Immature natural killer cell (primary cell): ENCODE results near the gene UACA. TPM values are rescaled to one million over a fixed set of nuclear protein-coding genes. Genes with fewer than 3 reads are reported as not detected.
"Not testable (repeated sequence)": the region's sequence is repeated elsewhere in the genome, so short reads cannot be mapped to it uniquely, and the experiment has no call there.

ENCODE experiments used
- DNase-seq, 3 donors: peaks; one replicate each; pipeline ENCODE4 v3.0.0; 2022; ENCODE audit warnings: mixed read lengths in 1 of 3
- H3K27ac Mint-ChIP-seq, 6 donors: one replicate each; pipeline ENCODE4 v1.8.0; 2020; ENCODE audit warnings: mixed read lengths in 6 of 6, mild to moderate bottlenecking in 5 of 6, inconsistent platforms in 4 of 6, moderate library complexity in 3 of 6
- H3K27me3 Mint-ChIP-seq, 3 donors: one replicate each; pipeline ENCODE4 v1.8.0; 2020 to 2021; ENCODE audit warnings: low read depth in 3 of 3, mild to moderate bottlenecking in 3 of 3, mixed read lengths in 3 of 3, moderate library complexity in 3 of 3, inconsistent platforms in 1 of 3
- H3K36me3 Mint-ChIP-seq, 3 donors: one replicate each; pipeline ENCODE4 v1.8.0; 2020; ENCODE audit warnings: mixed read lengths in 3 of 3, inconsistent platforms in 2 of 3, mild to moderate bottlenecking in 2 of 3
- H3K4me1 Mint-ChIP-seq, 2 donors: one replicate each; pipeline ENCODE4 v1.8.0; 2020; ENCODE audit warnings: inconsistent platforms in 2 of 2, mild to moderate bottlenecking in 2 of 2, mixed read lengths in 2 of 2, moderate library complexity in 1 of 2
- H3K4me3 Mint-ChIP-seq, 5 donors: one replicate each; pipeline ENCODE4 v1.8.0; 2020; ENCODE audit warnings: mild to moderate bottlenecking in 5 of 5, mixed read lengths in 5 of 5, inconsistent platforms in 3 of 5, moderate library complexity in 3 of 5
- H3K9me3 Mint-ChIP-seq, 6 donors: one replicate each; pipeline ENCODE4 v1.8.0; 2020; ENCODE audit warnings: mild to moderate bottlenecking in 6 of 6, mixed read lengths in 6 of 6, inconsistent platforms in 4 of 6, moderate library complexity in 3 of 6
- polyA plus RNA-seq, 3 donors: library from polyadenylated mRNA; unstranded; fragments of 300-500 nt; fragmentation: Illumina TruSeq; gene quantifications; one replicate each; pipeline ENCODE4 v1.2.3, GENCODE V29; 2021

Gene UACA
- polyA plus RNA-seq, 3 donors from 2014 or later, result 0.63 TPM; not detected in 2

GRCh38 chr15:70670680-70671079, 92.7 kb downstream of the UACA start:
- H3K4me3 Mint-ChIP-seq, result no peak overlapping the region
- no peaks in the 10 kb centered on the region for H3K9me3 Mint-ChIP-seq
- DNase-seq, result peak; percentile 9 to 21 (median 16)

DNA sequence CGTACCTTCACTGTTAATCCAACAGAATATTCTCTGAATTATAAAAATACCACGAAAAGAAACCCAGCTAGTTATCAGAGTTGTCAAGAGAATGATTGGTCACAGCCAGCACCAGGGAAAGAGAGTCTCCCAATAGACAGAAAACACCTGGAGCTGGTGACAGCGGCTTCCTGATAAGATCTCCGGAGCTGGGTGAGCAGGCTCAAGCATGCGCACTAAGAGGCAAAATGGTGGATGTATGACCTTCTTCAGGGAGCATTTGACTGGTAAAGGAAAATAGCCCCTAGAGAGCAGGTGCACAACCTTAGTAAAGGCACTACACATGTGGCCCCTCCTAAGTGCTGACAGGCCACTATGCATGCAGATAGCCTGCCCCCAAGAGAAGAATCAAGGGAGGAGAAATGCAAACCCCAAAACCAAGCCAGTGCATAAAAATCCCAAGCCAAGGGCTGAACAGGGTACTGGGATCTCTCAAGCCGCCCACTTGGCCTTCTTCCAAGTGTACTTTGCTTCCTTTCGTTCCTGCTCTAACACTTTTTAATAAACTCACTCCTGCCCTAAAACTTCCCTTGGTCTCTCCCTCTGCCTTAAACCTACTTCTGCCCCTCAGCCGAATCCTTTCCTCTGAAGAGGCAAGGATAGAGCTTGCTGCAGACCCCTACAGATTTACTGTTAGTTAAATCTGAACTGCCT, 93.2 kb downstream of the UACA start:
- Mint-ChIP-seq H3K36me3 (peaks cover 0 to 4% (median 0%) of the 10 kb centered on the region in 3 donors), H3K4me1 (peaks cover 29 to 33% of the 10 kb centered on the region in 2 donors), H3K4me3 (no peak overlapping the region), H3K9me3 (no peaks in the 10 kb centered on the region), H3K27ac (no peak overlapping the region), H3K27me3 (peaks cover 0 to 5% (median 0%) of the 10 kb centered on the region in 3 donors)
- DNase-seq, result no peak

More at GRCh38 chr15:70670680-70671079, 92.7 kb downstream of the UACA start:
- peaks cover 0 to 5% (median 0%) of the 10 kb centered on the region in 3 donors for H3K27me3 Mint-ChIP-seq
- H3K36me3 Mint-ChIP-seq, result peaks cover 0 to 4% (median 0%) of the 10 kb centered on the region in 3 donors
- H3K27ac Mint-ChIP-seq, result no peak overlapping the region
- H3K4me1 Mint-ChIP-seq, result peaks cover 29 to 33% of the 10 kb centered on the region in 2 donors

DNA sequence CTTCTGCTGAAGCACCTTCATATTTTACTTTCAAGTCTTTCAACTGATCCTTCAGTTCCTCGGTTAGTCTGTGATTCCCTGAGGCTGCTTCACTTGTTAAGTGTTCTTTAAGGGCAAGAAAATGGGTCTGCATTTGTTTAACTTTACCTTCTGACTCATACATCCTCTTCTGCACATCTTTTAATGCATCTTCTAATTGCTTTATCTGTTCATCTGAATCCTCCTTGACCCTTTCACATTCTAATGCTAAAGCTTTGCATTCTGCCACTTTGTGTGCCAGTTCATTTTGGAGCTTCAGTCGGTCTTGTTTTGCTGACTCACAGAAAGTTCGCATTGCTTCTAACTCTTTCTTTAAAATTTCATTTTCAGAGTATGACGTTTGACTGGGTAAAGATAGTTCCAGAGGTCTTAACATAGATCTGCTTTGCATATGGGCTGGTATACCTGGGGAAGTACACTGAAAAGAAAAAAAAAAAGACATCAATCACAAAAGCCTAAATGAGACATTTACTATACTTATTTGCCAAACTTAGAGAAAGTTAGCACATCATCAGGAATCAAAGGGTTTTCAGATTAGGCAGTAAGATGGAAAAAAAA, 94.3 kb downstream of the UACA start:
- DNase-seq, result no peak
- H3K27ac Mint-ChIP-seq, result no peak overlapping the region
- peaks cover 0 to 5% (median 0%) of the 10 kb centered on the region in 3 donors for H3K27me3 Mint-ChIP-seq
- H3K36me3 Mint-ChIP-seq, result peaks cover 0 to 4% (median 0%) of the 10 kb centered on the region in 3 donors
- peaks cover 29 to 33% of the 10 kb centered on the region in 2 donors for H3K4me1 Mint-ChIP-seq
- no peak overlapping the region for H3K4me3 Mint-ChIP-seq
- H3K9me3 Mint-ChIP-seq, result no peaks in the 10 kb centered on the region

DNA sequence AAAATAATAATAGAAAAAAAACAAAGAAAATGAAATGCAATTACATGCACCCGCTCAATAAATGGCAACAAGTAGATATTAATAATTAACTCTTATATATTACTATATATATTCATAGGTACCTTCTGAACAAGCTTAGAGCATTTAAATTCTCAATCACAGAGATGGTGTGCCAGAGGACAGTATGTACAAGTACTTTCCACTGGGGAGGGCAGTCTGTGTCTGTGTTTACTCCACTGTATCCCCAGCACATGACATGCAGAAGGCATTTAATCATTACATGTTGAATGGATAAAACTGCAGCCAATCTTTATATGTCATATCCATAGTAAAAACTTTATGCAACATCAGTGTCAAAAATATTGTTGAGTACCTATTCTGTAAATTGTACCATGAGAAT, 97.8 kb downstream of the UACA start:
- Mint-ChIP-seq H3K4me3 (no peak overlapping the region), H3K9me3 (peaks cover 0 to 2% (median 0%) of the 10 kb centered on the region in 6 donors), H3K27me3 (peaks cover 0 to 7% (median 2%) of the 10 kb centered on the region in 3 donors), H3K36me3 (peaks cover 0 to 3% (median 0%) of the 10 kb centered on the region in 3 donors), H3K4me1 (peaks cover 7 to 11% of the 10 kb centered on the region in 2 donors), H3K27ac (no peak overlapping the region)
- DNase-seq, result no peak

- no peak overlapping the region for H3K4me3 Mint-ChIP-seq
- H3K27ac Mint-ChIP-seq, result no peak overlapping the region
- H3K9me3 Mint-ChIP-seq, result peaks cover 0 to 2% (median 0%) of the 10 kb centered on the region in 6 donors
- H3K4me1 Mint-ChIP-seq, result peaks cover 8 to 12% of the 10 kb centered on the region in 2 donors
- no peak for DNase-seq
- H3K27me3 Mint-ChIP-seq, result peaks cover 0 to 5% (median 2%) of the 10 kb centered on the region in 3 donors
- H3K36me3 Mint-ChIP-seq, result peaks cover 0 to 2% (median 0%) of the 10 kb centered on the region in 3 donors
Measured at GRCh38 chr15:70664494-70664893, 98.9 kb downstream of the UACA start.

DNA sequence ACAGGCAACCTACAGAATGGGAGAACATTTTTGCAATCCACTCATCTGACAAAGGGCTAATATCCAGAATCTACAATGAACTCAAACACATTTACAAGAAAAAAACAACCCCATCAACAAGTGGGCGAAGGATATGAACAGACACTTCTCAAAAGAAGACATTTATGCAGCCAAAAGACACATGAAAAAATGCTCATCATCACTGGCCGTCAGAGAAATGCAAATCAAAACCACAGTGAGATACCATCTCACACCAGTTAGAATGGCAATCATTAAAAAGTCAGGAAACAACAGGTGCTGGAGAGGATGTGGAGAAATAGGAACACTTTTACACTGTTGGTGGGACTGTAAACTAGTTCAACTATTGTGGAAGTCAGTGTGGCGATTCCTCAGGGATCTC, 100.3 kb downstream of the UACA start:
- peaks cover 8 to 12% of the 10 kb centered on the region in 2 donors for H3K4me1 Mint-ChIP-seq
- H3K4me3 Mint-ChIP-seq, H3K27me3 Mint-ChIP-seq, DNase-seq, H3K27ac Mint-ChIP-seq, H3K9me3 Mint-ChIP-seq, H3K36me3 Mint-ChIP-seq: not testable (repeated sequence)

- peaks cover 2 to 5% (median 2%) of the 10 kb centered on the region in 3 donors for H3K27me3 Mint-ChIP-seq
- no peak overlapping the region for H3K27ac Mint-ChIP-seq
- H3K4me1 Mint-ChIP-seq, result peaks cover 8 to 12% of the 10 kb centered on the region in 2 donors
- peaks cover 0 to 4% (median 2%) of the 10 kb centered on the region in 3 donors for H3K36me3 Mint-ChIP-seq
- peaks cover 0 to 2% (median 0%) of the 10 kb centered on the region in 6 donors for H3K9me3 Mint-ChIP-seq
- DNase-seq, result no peak
- H3K4me3 Mint-ChIP-seq, result no peak overlapping the region
Measured at GRCh38 chr15:70659662-70660061, 103.7 kb downstream of the UACA start.

- H3K4me1 Mint-ChIP-seq, result peaks cover 8 to 12% of the 10 kb centered on the region in 2 donors
- H3K36me3 Mint-ChIP-seq, result peaks cover 0 to 4% (median 2%) of the 10 kb centered on the region in 3 donors
- no peak overlapping the region for H3K27ac Mint-ChIP-seq
- H3K4me3 Mint-ChIP-seq, result no peak overlapping the region
- H3K9me3 Mint-ChIP-seq, result peaks cover 0 to 2% (median 0%) of the 10 kb centered on the region in 6 donors
- H3K27me3 Mint-ChIP-seq, result peaks cover 2 to 7% (median 5%) of the 10 kb centered on the region in 3 donors
- no peak for DNase-seq
Measured at GRCh38 chr15:70658641-70659040, 104.7 kb downstream of the UACA start.

DNA sequence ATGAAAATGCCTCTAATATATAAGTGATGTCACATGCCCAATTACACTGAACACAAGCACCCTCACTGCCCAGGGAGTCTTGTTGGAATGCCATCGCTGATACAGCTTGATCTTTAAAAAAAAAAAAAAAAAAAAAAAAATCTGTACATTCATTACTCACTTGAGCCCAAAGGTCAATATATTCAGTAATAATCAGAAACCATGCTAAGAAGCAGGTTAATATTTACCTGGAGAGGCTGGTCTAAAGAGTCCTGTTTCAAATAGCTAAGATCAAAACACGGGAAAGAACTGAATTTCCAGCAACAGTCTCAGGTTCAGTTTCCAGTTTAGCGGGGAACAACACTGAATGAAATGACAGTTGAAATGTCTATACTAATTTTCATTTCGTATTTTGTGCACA, 109.9 kb downstream of the UACA start:
- no peaks in the 10 kb centered on the region for H3K4me1 Mint-ChIP-seq
- H3K27ac Mint-ChIP-seq, result no peak overlapping the region
- H3K36me3 Mint-ChIP-seq, result no peaks in the 10 kb centered on the region
- H3K9me3 Mint-ChIP-seq, result no peaks in the 10 kb centered on the region
- no peak overlapping the region for H3K4me3 Mint-ChIP-seq
- DNase-seq, result no peak
- H3K27me3 Mint-ChIP-seq, result peaks cover 0 to 5% (median 0%) of the 10 kb centered on the region in 3 donors

DNA sequence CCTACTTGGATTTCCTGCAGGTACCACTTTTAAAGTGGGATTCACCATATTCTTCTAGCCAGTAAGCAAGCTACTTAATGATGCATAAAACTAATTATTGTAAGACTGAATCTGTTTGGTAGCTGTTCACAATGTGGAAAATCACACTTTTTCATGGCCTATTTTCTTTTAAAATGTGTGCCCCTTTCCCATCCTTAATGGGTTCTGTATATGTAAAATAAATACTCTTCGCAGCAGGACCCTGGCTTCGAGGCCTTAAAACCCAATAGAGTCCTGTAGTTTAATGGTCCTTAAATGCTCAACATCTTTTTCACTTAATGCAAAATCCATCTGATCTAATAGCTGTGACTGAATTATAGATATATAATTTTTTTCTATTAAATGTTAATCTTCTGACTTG, 111.0 kb downstream of the UACA start:
- Mint-ChIP-seq H3K27ac (no peak overlapping the region), H3K27me3 (peaks cover 0 to 9% (median 0%) of the 10 kb centered on the region in 3 donors), H3K36me3 (no peaks in the 10 kb centered on the region), H3K4me3 (no peak overlapping the region), H3K4me1 (no peaks in the 10 kb centered on the region), H3K9me3 (no peaks in the 10 kb centered on the region)
- DNase-seq, result no peak

DNA sequence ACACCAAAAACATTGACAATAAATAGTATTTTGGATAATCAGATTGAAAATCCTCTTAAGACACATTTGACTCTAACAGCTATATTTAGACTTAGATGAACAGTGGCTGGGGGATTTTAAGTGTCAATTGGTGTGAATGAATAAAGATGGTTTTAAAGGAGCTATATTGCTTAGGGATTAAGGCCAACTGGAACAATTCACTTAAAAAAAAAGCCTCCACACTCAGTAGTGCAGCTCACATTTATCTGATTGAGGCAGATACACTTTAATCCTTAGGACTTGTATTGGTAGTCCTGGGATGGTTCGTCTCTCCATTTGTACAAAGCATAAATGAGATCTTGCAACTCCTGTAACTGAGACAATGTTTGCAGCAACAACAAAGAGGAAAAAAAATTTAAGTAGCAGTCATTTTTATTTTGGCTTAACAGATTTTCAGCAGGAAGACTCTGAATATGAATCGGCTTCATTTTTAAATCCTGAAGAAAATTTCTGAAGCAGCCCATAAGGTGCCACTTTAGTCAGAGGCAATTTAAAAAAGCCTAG, 112.0 kb downstream of the UACA start:
- Mint-ChIP-seq H3K36me3 (no peaks in the 10 kb centered on the region), H3K4me3 (no peak overlapping the region), H3K27ac (no peak overlapping the region), H3K9me3 (no peaks in the 10 kb centered on the region), H3K4me1 (no peaks in the 10 kb centered on the region), H3K27me3 (peaks cover 0 to 9% (median 0%) of the 10 kb centered on the region in 3 donors)
- DNase-seq, result no peak

DNA sequence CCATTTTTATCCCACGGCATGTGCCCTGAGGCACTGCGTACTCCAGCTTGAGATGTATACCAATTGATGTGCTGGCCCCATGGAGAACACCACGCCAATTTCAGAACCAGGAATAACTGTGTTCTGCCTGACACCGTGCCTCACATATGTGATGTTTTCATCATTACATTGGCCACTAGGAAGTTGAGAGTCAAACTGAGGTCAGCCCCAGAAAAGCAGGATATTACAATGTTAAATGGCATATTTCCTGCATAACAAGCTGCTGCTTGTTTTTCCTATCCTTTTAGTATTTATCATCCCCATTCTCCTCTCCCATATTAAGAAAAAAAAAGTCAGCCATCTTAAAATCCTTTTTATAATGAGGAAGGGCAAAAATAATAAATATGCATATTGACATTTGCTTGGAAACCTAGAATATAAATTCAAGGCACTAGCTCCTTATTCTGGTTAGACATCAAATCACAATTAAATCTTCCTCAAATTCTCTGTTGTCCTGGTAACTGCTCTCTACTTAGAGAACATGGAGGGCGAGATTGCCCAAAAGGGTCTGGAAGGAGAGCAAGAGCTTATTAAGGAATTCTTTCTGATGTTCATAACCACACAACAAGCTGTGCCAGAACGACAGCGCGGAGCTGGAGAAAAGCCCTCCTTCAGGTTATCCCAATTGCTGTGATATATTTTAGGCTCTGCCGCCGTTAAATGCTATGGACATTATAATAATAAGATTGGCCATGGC, 112.6 kb downstream of the UACA start:
- H3K27ac Mint-ChIP-seq, result no peak overlapping the region
- H3K9me3 Mint-ChIP-seq, result no peaks in the 10 kb centered on the region
- H3K4me3 Mint-ChIP-seq, result no peak overlapping the region
- peaks cover 0 to 9% (median 3%) of the 10 kb centered on the region in 3 donors for H3K27me3 Mint-ChIP-seq
- no peaks in the 10 kb centered on the region for H3K36me3 Mint-ChIP-seq
- H3K4me1 Mint-ChIP-seq, result no peaks in the 10 kb centered on the region
- no peak for DNase-seq

DNA sequence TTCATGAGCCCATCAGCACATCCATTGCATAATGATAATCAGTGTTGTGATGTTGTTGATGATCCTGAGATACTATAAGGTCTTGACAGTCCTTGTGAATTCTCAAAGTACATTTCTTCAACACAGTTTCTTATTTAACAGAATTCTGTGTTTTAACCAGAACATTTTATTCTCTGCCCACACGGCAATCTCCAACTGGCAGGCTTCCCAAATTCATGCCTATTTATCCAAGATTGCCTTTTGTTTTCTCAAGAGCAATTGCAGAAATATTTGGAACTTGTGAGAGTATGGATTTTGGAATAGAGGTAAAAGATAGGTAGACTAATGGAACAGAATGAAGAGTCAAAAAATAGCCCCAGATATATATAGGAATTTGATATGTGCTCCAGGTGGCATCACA, 116.0 kb downstream of the UACA start:
- no peak overlapping the region for H3K4me3 Mint-ChIP-seq
- peaks cover 3 to 10% (median 3%) of the 10 kb centered on the region in 3 donors for H3K27me3 Mint-ChIP-seq
- no peak overlapping the region for H3K27ac Mint-ChIP-seq
- H3K36me3 Mint-ChIP-seq, result no peaks in the 10 kb centered on the region
- H3K9me3 Mint-ChIP-seq, result peaks cover 0 to 3% (median 0%) of the 10 kb centered on the region in 6 donors
- no peaks in the 10 kb centered on the region for H3K4me1 Mint-ChIP-seq
- no peak for DNase-seq
